MCF 10A (cell line): ENCODE results near the gene SGCD. TPM values are rescaled to one million over a fixed set of nuclear protein-coding genes. Genes with fewer than 3 reads are reported as not detected.

Experiments used
- BruUV-seq: library from RNA; stranded (reverse); fragments of 400-500 nt; replicated peaks from 2 replicates; lab custom pipeline; 2021; lab: Mats Ljungman, UMichigan
- CTCF ChIA-PET: fragments of 300-600 bp; sonication (Branson Sonifier 250); formaldehyde crosslinking; extraction: SDS; loops from one replicate; lab custom pipeline; 2021; ENCODE audit warnings: antibody characterized with exemption, inconsistent platforms; lab: Yijun Ruan, JAX
- POLR2A ChIA-PET: fragments of 300-600, 350-650 bp; sonication (Branson Sonifier 250); formaldehyde crosslinking; extraction: SDS; loops from one replicate; lab custom pipeline; 2020; ENCODE audit warnings: antibody characterized with exemption, inconsistent platforms; lab: Yijun Ruan, JAX
- DNase-seq: peaks from one replicate; pipeline ENCODE4 v3.0.0-alpha.2; 2018; ENCODE audit not compliant: unreplicated experiment
- H3K27ac Mint-ChIP-seq: one replicate; pipeline ENCODE4 v1.8.0; 2022; ENCODE audit warnings: mild to moderate bottlenecking, low read depth, mixed read lengths; ENCODE audit not compliant: unreplicated experiment
- H3K27me3 Mint-ChIP-seq: one replicate; pipeline ENCODE4 v1.8.0; 2022; ENCODE audit warnings: mixed read lengths; ENCODE audit not compliant: insufficient read depth, unreplicated experiment
- H3K36me3 Mint-ChIP-seq: one replicate; pipeline ENCODE4 v1.8.0; 2022; ENCODE audit warnings: mild to moderate bottlenecking, moderate library complexity, mixed read lengths; ENCODE audit not compliant: insufficient read depth, unreplicated experiment
- H3K4me1 Mint-ChIP-seq: one replicate; pipeline ENCODE4 v1.8.0; 2022; ENCODE audit warnings: mixed read lengths; ENCODE audit not compliant: insufficient read depth, unreplicated experiment
- H3K4me3 Mint-ChIP-seq: one replicate; pipeline ENCODE4 v1.8.0; 2022; ENCODE audit warnings: mild to moderate bottlenecking, moderate library complexity, mixed read lengths; ENCODE audit not compliant: unreplicated experiment
- H3K9me3 Mint-ChIP-seq: one replicate; pipeline ENCODE4 v1.8.0; 2022; ENCODE audit warnings: mixed read lengths; ENCODE audit not compliant: unreplicated experiment
- intact Hi-C: fragments of 100-400 bp; cut with micrococcal nuclease; formaldehyde crosslinking; loops from 2 replicates; pipeline ENCODE4 v1.14.1; 2022
- total RNA-seq: library from RNA; stranded (reverse); gene quantifications from 2 replicates; pipeline ENCODE4 v1.2.3, GENCODE V29; 2022
- TF ChIP-seq, protein P1 (sequence below): fragments of 200-600 bp; IDR thresholded peaks from one replicate; pipeline ENCODE4 v1.8.0; 2022; ENCODE audit warnings: antibody characterized with exemption, mild to moderate bottlenecking; ENCODE audit not compliant: unreplicated experiment

The SGCD gene
- total RNA-seq, 1 experiment from 2014 or later: 0.14 TPM

GRCh38 chr5:156682971-156683370, 356.0 kb downstream of the SGCD start:
- POLR2A ChIA-PET: no interaction called here
- Mint-ChIP-seq H3K27ac (no peak overlapping the region), H3K9me3 (no peaks in the 10 kb centered on the region), H3K36me3 (no peaks in the 10 kb centered on the region), H3K4me1 (no peaks in the 10 kb centered on the region), H3K4me3 (no peak overlapping the region), H3K27me3 (peaks cover 18% of the 10 kb centered on the region)
- intact Hi-C loops: no loop called here
- no peak for DNase-seq
- CTCF ChIA-PET: interaction anchor here (0.6 kb wide), 1 partner anchor 729 kb away, joined by 3 read pairs; no protein-coding TSS in a partner anchor
- TF ChIP-seq, protein P1, sequence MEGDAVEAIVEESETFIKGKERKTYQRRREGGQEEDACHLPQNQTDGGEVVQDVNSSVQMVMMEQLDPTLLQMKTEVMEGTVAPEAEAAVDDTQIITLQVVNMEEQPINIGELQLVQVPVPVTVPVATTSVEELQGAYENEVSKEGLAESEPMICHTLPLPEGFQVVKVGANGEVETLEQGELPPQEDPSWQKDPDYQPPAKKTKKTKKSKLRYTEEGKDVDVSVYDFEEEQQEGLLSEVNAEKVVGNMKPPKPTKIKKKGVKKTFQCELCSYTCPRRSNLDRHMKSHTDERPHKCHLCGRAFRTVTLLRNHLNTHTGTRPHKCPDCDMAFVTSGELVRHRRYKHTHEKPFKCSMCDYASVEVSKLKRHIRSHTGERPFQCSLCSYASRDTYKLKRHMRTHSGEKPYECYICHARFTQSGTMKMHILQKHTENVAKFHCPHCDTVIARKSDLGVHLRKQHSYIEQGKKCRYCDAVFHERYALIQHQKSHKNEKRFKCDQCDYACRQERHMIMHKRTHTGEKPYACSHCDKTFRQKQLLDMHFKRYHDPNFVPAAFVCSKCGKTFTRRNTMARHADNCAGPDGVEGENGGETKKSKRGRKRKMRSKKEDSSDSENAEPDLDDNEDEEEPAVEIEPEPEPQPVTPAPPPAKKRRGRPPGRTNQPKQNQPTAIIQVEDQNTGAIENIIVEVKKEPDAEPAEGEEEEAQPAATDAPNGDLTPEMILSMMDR: no peak
- BruUV-seq: no TSS peak

- intact Hi-C loops: no loop called here
- CTCF ChIA-PET: no interaction called here
- Mint-ChIP-seq H3K36me3 (no peaks in the 10 kb centered on the region), H3K27me3 (peaks cover 18% of the 10 kb centered on the region), H3K4me3 (no peak overlapping the region), H3K4me1 (no peaks in the 10 kb centered on the region), H3K27ac (no peak overlapping the region), H3K9me3 (no peaks in the 10 kb centered on the region)
- POLR2A ChIA-PET: no interaction called here
- no peak for DNase-seq
- TF ChIP-seq, protein P1: no peak
- no TSS peak for BruUV-seq
Measured at GRCh38 chr5:156683509-156683908, 356.5 kb downstream of the SGCD start.

GRCh38 chr5:156684216-156684615, 357.3 kb downstream of the SGCD start:
- Mint-ChIP-seq H3K27me3 (peaks cover 18% of the 10 kb centered on the region), H3K4me3 (no peak overlapping the region), H3K36me3 (no peaks in the 10 kb centered on the region), H3K4me1 (no peaks in the 10 kb centered on the region), H3K27ac (no peak overlapping the region), H3K9me3 (no peaks in the 10 kb centered on the region)
- ChIA-PET CTCF (interaction anchor here (0.6 kb wide), 1 partner anchor 100 kb away, joined by 3 read pairs; no protein-coding TSS in a partner anchor), POLR2A (no interaction called here)
- no peak for DNase-seq
- TF ChIP-seq, protein P1: no peak
- intact Hi-C loops: no loop called here
- no TSS peak for BruUV-seq

DNA sequence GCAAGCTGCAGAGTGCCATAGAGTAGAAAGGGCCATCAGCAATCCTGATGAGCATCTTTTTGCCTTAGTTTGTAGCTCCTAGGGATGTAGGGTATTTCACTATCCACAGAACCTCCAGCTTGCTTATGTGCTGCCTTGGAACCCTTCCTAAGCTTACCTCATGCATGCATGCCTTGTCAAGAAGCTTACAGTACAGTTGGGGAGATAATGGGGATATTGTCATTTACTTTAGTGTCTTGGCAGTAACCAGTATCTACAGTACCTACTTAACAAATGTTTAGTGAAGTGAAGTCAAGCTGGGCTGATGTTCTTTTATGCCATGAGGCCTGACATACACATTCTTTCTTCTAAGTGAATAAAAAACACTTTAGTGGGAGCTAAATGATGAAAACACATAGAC, 358.5 kb downstream of the SGCD start:
- no TSS peak for BruUV-seq
- ChIA-PET CTCF (interaction anchor here (0.5 to 1.7 kb wide), 2 partner anchors 742 to 1792 kb away, joined by 3 to 5 read pairs; no protein-coding TSS in a partner anchor), POLR2A (no interaction called here)
- intact Hi-C loops: loop anchor here (5.0 kb wide), 1 partner anchor 1578 kb away; no protein-coding TSS in a partner anchor
- Mint-ChIP-seq H3K27ac (no peak overlapping the region), H3K9me3 (no peaks in the 10 kb centered on the region), H3K27me3 (peaks cover 18% of the 10 kb centered on the region), H3K4me3 (no peak overlapping the region), H3K36me3 (no peaks in the 10 kb centered on the region), H3K4me1 (no peaks in the 10 kb centered on the region)
- DNase-seq: no peak
- TF ChIP-seq, protein P1: no peak
